ENCODE data around the gene ACIN1. TPM values are rescaled to one million over a fixed set of nuclear protein-coding genes. Genes with fewer than 3 reads are reported as not detected.

Gene ACIN1
- total and polyA plus RNA-seq, 2 of the 13 experiments (the other 11 are each of a cell fraction or from before 2014, with no cell fraction given), result 165 to 183 TPM

DNA sequence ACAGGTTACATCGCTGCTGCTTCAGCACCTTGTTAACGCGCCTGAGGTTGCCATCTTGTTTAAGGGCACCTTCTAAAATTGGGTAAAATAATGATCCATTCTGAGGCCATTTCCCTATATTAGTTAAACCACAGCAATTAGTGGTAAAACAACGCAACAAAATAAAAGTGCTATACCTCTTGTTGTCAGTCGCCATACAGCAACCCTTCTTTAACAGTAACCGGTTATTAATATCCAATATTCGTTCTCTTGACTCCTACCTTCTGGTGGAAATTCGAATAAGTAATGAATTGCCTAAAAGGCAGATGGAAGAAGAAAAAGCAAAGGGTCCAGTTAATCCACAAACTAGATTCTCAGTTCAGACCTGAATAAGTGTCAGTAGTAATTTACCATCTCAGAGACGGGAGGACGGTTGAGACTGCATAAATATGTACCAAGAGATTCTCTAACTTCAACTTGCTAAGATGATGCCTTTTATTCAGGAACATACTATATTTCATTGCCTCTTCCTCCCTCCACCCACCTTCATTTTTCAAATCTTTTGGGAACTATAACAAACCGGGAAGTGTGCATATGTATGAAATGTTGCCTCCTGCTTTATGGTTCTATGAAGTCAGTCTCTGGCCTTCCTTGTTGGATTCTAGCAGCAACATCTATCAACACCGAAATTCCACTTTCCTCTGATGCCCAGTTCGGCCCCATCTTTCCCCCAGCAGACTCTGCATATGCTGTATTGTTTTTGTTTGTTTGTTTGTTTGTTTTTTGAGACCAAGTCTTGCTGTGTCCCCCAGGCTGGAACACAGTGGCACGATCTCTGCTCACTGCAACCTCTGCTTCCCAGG, 59.4 kb downstream of the ACIN1 start (continued):
- TF ChIP-seq SP1 (IDR thresholded peaks at IDR 0.05) (no peak), SP1 (CRISPR knock-in tag; IDR thresholded peaks at IDR 0.05) (no peak), ZNF570 (CRISPR knock-in tag; IDR thresholded peaks at IDR 0.05; ENCODE audit: borderline replicate concordance) (no peak), ZNF33B (CRISPR knock-in tag; IDR thresholded peaks at IDR 0.05) (peak; percentile 62; the same call in 1 of the 2 replicates), ZNF713 (CRISPR knock-in tag; IDR thresholded peaks at IDR 0.05) (no peak), HMGA1 (CRISPR knock-in tag; conservative IDR thresholded peaks at IDR 0.05) (no peak; the same call in 1 of the 2 replicates), JARID2 (CRISPR knock-in tag; IDR thresholded peaks at IDR 0.05; ENCODE audit: insufficient replicate concordance) (peak; percentile 12), NFATC3 (CRISPR knock-in tag; IDR thresholded peaks at IDR 0.05) (0 out of 2 replicates have a peak, but pooled peaks have one; percentile 84), ZNF205 (CRISPR knock-in tag; IDR thresholded peaks at IDR 0.05) (no peak), ZNF737 (CRISPR knock-in tag; IDR thresholded peaks at IDR 0.05; ENCODE audit: borderline replicate concordance) (no peak), ZNF552 (CRISPR knock-in tag; IDR thresholded peaks at IDR 0.05; ENCODE audit: borderline replicate concordance) (no peak), POLR2AphosphoS5 (IDR thresholded peaks at IDR 0.05; ENCODE audit: low read depth, low read length) (no peak), MIER2 (CRISPR knock-in tag; IDR thresholded peaks at IDR 0.05) (no peak), SMAD3 (CRISPR knock-in tag; IDR thresholded peaks at IDR 0.05) (peak; percentile 11; the same call in 1 of the 2 replicates), STAG1 (CRISPR knock-in tag; IDR thresholded peaks at IDR 0.05) (no peak)
- TF ChIP-seq, protein P1, sequence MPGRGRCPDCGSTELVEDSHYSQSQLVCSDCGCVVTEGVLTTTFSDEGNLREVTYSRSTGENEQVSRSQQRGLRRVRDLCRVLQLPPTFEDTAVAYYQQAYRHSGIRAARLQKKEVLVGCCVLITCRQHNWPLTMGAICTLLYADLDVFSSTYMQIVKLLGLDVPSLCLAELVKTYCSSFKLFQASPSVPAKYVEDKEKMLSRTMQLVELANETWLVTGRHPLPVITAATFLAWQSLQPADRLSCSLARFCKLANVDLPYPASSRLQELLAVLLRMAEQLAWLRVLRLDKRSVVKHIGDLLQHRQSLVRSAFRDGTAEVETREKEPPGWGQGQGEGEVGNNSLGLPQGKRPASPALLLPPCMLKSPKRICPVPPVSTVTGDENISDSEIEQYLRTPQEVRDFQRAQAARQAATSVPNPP (CRISPR knock-in tag; IDR thresholded peaks at IDR 0.05), result no peak
- TF ChIP-seq, protein P2, sequence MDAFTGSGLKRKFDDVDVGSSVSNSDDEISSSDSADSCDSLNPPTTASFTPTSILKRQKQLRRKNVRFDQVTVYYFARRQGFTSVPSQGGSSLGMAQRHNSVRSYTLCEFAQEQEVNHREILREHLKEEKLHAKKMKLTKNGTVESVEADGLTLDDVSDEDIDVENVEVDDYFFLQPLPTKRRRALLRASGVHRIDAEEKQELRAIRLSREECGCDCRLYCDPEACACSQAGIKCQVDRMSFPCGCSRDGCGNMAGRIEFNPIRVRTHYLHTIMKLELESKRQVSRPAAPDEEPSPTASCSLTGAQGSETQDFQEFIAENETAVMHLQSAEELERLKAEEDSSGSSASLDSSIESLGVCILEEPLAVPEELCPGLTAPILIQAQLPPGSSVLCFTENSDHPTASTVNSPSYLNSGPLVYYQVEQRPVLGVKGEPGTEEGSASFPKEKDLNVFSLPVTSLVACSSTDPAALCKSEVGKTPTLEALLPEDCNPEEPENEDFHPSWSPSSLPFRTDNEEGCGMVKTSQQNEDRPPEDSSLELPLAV (CRISPR knock-in tag; conservative IDR thresholded peaks at IDR 0.05; ENCODE audit: low read depth), result no peak
- TF ChIP-seq, protein P3, sequence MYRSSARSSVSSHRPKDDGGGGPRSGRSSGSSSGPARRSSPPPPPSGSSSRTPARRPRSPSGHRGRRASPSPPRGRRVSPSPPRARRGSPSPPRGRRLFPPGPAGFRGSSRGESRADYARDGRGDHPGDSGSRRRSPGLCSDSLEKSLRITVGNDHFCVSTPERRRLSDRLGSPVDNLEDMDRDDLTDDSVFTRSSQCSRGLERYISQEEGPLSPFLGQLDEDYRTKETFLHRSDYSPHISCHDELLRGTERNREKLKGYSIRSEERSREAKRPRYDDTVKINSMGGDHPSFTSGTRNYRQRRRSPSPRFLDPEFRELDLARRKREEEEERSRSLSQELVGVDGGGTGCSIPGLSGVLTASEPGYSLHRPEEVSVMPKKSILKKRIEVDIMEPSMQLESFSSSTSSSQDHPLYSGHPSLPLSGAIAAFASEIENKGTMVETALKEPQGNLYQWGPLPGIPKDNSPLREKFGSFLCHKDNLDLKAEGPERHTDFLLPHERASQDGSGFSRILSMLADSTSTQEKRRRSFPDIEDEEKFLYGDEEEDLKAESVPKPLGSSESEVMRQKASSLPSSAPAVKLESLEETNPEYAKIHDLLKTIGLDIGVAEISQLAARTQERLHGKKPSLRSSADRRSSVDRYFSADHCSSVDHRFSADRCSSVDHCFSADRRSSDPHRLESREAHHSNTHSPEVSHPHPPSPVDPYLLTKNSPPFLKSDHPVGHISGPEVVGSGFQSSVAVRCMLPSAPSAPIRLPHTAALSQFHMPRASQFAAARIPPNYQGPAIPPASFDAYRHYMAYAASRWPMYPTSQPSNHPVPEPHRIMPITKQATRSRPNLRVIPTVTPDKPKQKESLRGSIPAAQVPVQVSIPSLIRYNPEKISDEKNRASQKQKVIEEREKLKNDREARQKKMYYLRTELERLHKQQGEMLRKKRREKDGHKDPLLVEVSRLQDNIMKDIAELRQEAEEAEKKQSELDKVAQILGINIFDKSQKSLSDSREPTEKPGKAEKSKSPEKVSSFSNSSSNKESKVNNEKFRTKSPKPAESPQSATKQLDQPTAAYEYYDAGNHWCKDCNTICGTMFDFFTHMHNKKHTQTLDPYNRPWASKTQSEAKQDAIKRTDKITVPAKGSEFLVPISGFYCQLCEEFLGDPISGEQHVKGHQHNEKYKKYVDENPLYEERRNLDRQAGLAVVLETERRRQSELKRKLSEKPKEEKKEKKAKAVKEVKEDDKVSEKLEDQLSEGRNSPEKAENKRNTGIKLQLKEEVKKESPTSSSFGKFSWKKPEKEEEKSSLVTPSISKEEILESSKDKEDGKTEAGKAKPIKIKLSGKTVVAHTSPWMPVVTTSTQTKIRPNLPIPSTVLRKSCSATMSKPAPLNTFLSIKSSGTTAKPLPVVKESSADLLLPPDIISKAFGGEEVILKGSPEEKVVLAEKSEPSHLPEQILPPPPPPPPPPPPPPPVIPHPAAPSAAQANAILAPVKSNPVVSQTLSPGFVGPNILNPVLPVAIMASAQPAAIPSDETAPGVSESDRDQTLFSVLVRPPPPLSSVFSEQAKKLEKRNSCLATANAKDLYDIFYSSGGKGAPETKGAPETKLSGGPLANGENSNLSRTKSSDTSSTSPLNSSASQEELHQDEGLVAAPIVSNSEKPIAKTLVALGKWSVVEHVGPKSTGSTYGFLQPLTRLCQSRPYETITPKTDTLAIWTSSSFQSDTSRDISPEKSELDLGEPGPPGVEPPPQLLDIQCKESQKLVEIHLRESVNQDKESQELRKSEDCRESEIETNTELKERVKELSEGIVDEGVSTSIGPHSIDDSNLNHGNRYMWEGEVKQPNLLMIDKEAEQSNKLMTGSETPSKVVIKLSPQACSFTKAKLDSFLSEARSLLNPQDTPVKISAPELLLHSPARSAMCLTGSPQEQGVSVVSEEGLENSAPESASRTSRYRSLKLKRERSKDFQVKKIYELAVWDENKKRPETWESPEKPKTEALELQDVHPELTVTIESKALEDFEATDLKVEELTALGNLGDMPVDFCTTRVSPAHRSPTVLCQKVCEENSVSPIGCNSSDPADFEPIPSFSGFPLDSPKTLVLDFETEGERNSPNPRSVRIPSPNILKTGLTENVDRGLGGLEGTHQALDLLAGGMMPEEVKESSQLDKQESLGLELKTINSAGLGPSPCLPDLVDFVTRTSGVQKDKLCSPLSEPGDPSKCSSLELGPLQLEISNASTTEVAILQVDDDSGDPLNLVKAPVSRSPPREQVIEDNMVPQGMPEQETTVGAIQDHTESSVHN (CRISPR knock-in tag; IDR thresholded peaks at IDR 0.05), result no peak
- TF ChIP-seq, protein P4, sequence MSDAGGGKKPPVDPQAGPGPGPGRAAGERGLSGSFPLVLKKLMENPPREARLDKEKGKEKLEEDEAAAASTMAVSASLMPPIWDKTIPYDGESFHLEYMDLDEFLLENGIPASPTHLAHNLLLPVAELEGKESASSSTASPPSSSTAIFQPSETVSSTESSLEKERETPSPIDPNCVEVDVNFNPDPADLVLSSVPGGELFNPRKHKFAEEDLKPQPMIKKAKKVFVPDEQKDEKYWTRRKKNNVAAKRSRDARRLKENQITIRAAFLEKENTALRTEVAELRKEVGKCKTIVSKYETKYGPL (CRISPR knock-in tag; IDR thresholded peaks at IDR 0.05), result no peak

Measured in HepG2 (cell line).